Measurements from ENCODE around the gene AKIRIN2.

AKIRIN2 gene

GRCh38 chr6:87653074-87653962 lies 48.7 kb downstream of the AKIRIN2 start:
- no peak for DNase-seq

- no peak for DNase-seq
Observed at GRCh38 chr6:87645080-87645479, 57.0 kb downstream of the AKIRIN2 start.

- DNase-seq, result no peak
Observed at GRCh38 chr6:87641065-87641692, 60.9 kb downstream of the AKIRIN2 start.

GRCh38 chr6:87639373-87639772 lies 62.7 kb downstream of the AKIRIN2 start:
- DNase-seq, result no peak

- no peak for DNase-seq
Observed at GRCh38 chr6:87637106-87637505, 64.9 kb downstream of the AKIRIN2 start.

GRCh38 chr6:87636315-87636714 lies 65.7 kb downstream of the AKIRIN2 start:
- no peak for DNase-seq

GRCh38 chr6:87633851-87634250 lies 68.2 kb downstream of the AKIRIN2 start:
- no peak for DNase-seq

- no peak for DNase-seq
Observed at GRCh38 chr6:87630746-87631145, 71.3 kb downstream of the AKIRIN2 start.

- DNase-seq, result no peak
Observed at GRCh38 chr6:87628881-87629280, 73.2 kb downstream of the AKIRIN2 start.

- DNase-seq, result no peak
Observed at GRCh38 chr6:87628424-87628823, 73.6 kb downstream of the AKIRIN2 start.
